ENCODE data around the gene PITPNM2.

GRCh38 chr12:123134271-123134671 lies 16.6 kb downstream of the PITPNM2 start:
- no peak for TF ChIP-seq CTCF (conservative IDR thresholded peaks at IDR 0.05 in 1 of 2, IDR thresholded peaks at IDR 0.05 in 1 of 2; ENCODE audit: low read depth in 1 of 2, low read length in 2 of 2)
- no peak for TF ChIP-seq EZH2 (IDR thresholded peaks at IDR 0.05; ENCODE audit: low read length, missing control alignments)

Data from fibroblast of lung (primary cell).